Natural killer cell (primary cell): ENCODE data around the gene GPLD1. TPM values are rescaled to one million over a fixed set of nuclear protein-coding genes. Genes with fewer than 3 reads are reported as not detected.

ENCODE experiments used
- ATAC-seq, 3 donors: fragments of 150-1000 bp in 2 of 3; fragments of 200-7000 bp in 1 of 3; cut with Tn5 transposase; 1 replicate in 1 of 3; 2 replicates in 2 of 3; pipeline ENCODE4 v1.10.0; 2021; ENCODE audit warnings: mild to moderate bottlenecking in 2 of 3, moderate library complexity in 2 of 3
- DNase-seq, 2 donors: peaks; one replicate each; pipeline versions ENCODE4 v3.0.0 to v3.0.0-alpha.2; 2013 to 2021; ENCODE audit warnings: mixed read lengths in 1 of 2
- H3K27ac ChIP-seq: one replicate; pipeline ENCODE4 v1.5.1; 2013; ENCODE audit warnings: mild to moderate bottlenecking, low read length
- H3K27me3 ChIP-seq: one replicate; pipeline ENCODE4 v1.6.1; 2013; ENCODE audit warnings: low read length; ENCODE audit not compliant: control insufficient read depth, insufficient read depth
- H3K36me3 ChIP-seq: one replicate; pipeline ENCODE4 v1.6.1; 2013; ENCODE audit warnings: low read length; ENCODE audit not compliant: control insufficient read depth, insufficient read depth
- H3K4me1 ChIP-seq: one replicate; pipeline ENCODE4 v1.6.1; 2013; ENCODE audit warnings: low read length; ENCODE audit not compliant: control insufficient read depth, insufficient read depth
- H3K4me3 ChIP-seq: one replicate; pipeline ENCODE4 v1.5.1; 2013; ENCODE audit warnings: low read length
- H3K9me3 ChIP-seq: one replicate; pipeline ENCODE4 v1.6.1; 2013; ENCODE audit warnings: low read length; ENCODE audit not compliant: control insufficient read depth, insufficient read depth
- H3K27ac Mint-ChIP-seq, 2 donors: one replicate each; pipeline ENCODE4 v1.8.0; 2022; ENCODE audit warnings: mild to moderate bottlenecking in 2 of 2, mixed read lengths in 2 of 2, moderate library complexity in 1 of 2
- H3K27me3 Mint-ChIP-seq, 2 donors: one replicate each; pipeline ENCODE4 v1.8.0; 2022; ENCODE audit warnings: low read depth in 2 of 2, mixed read lengths in 2 of 2
- H3K36me3 Mint-ChIP-seq: one replicate; pipeline ENCODE4 v1.8.0; 2022; ENCODE audit warnings: mixed read lengths
- H3K4me1 Mint-ChIP-seq, 2 donors: one replicate each; pipeline ENCODE4 v1.8.0; 2022; ENCODE audit warnings: mixed read lengths in 2 of 2
- H3K4me3 Mint-ChIP-seq: one replicate; pipeline ENCODE4 v1.8.0; 2022; ENCODE audit warnings: mild to moderate bottlenecking, moderate library complexity, mixed read lengths
- H3K9me3 Mint-ChIP-seq, 2 donors: one replicate each; pipeline ENCODE4 v1.8.0; 2022; ENCODE audit warnings: mixed read lengths in 2 of 2
- WGBS: methylation state at CpG from one replicate; pipeline ENCODE4 v1.1.7; 2013; ENCODE audit warnings: missing lambda C conversion rate; ENCODE audit not compliant: insufficient coverage; 5-methylcytosine and 5-hydroxymethylcytosine counted together
- intact Hi-C: fragments of 100-400 bp; cut with micrococcal nuclease; formaldehyde crosslinking; loops from one replicate; pipeline ENCODE4 v1.14.2; 2022
- total RNA-seq, 4 donors: library from RNA; stranded (reverse); fragments of 120-200 nt in 1 of 4; gene quantifications; one replicate each; pipeline versions ENCODE4 v1.2.3 to v1.2.4, GENCODE V29; 2013 to 2022
- TF ChIP-seq, protein P1 (sequence below): fragments of 200-600 bp; IDR thresholded peaks from one replicate; pipeline ENCODE4 v1.8.0; 2022; ENCODE audit warnings: antibody characterized with exemption

Gene GPLD1
- total RNA-seq, 3 donors from 2014 or later (not counting 1 experiment from before 2014, with no cell fraction given), result 0.86 to 1.3 (median 0.88) TPM

DNA sequence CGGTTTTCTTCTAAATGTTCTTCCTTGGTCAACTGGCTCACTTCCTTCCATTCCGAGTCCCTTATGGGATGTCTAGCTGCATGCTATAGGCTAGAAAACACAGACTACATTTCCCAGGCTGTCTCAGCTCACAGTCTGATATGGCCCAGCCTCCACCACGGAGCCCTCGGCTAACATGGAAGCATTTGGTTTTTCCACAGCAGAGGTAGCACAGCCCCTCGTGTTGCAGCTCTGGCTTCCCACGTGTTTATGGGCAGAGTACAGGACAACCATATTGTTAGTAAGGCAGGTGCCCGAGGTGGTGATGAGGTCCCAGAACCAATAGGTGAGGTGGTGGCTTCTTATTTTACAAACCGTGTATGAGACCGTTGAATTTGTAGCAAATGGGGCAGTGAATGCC lies 8.7 kb downstream of the GPLD1 start:
- WGBS, result 92% methylated on average over 8 of the region's 9 CpGs
- H3K4me1 Mint-ChIP-seq, result no peaks in the 10 kb centered on the region
- DNase-seq (no peak), ATAC-seq (no peak)
- Histone ChIP-seq H3K27ac (no peak overlapping the region), H3K36me3 (no peaks in the 10 kb centered on the region), H3K27me3 (no peaks in the 10 kb centered on the region), H3K9me3 (no peaks in the 10 kb centered on the region), H3K4me3 (no peak overlapping the region), H3K4me1 (no peaks in the 10 kb centered on the region)
- no peaks in the 10 kb centered on the region for H3K36me3 Mint-ChIP-seq
- intact Hi-C loops, result no loop called here
- H3K27ac Mint-ChIP-seq, result no peak overlapping the region
- no peak overlapping the region for H3K4me3 Mint-ChIP-seq
- H3K27me3 Mint-ChIP-seq, result no peaks in the 10 kb centered on the region
- TF ChIP-seq, protein P1, sequence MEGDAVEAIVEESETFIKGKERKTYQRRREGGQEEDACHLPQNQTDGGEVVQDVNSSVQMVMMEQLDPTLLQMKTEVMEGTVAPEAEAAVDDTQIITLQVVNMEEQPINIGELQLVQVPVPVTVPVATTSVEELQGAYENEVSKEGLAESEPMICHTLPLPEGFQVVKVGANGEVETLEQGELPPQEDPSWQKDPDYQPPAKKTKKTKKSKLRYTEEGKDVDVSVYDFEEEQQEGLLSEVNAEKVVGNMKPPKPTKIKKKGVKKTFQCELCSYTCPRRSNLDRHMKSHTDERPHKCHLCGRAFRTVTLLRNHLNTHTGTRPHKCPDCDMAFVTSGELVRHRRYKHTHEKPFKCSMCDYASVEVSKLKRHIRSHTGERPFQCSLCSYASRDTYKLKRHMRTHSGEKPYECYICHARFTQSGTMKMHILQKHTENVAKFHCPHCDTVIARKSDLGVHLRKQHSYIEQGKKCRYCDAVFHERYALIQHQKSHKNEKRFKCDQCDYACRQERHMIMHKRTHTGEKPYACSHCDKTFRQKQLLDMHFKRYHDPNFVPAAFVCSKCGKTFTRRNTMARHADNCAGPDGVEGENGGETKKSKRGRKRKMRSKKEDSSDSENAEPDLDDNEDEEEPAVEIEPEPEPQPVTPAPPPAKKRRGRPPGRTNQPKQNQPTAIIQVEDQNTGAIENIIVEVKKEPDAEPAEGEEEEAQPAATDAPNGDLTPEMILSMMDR, result no peak
- no peaks in the 10 kb centered on the region for H3K9me3 Mint-ChIP-seq

DNA sequence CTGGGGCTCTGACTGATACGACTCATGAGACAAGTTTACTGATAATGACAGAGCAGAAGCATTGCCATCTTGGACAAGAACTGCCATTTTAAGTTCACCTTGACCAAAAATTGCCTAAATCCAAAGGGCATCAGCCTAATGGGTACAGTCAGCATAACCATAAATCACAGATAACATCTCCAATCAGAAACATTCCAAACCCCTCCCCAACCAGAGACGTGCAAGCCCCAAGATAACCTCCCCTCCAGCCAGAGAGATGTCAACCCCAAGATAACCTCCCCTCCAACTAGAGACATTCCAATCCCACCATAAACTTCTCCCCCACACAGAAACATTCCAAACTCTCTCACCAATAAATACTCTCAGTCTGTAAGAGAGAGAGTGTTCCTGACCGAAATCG lies 10.5 kb downstream of the GPLD1 start:
- H3K27ac Mint-ChIP-seq, result no peak overlapping the region
- no peaks in the 10 kb centered on the region for H3K9me3 Mint-ChIP-seq
- ATAC-seq, result no peak
- Histone ChIP-seq H3K4me3 (no peak overlapping the region), H3K27me3 (no peaks in the 10 kb centered on the region), H3K9me3 (no peaks in the 10 kb centered on the region), H3K4me1 (no peaks in the 10 kb centered on the region), H3K36me3 (no peaks in the 10 kb centered on the region), H3K27ac (no peak overlapping the region)
- H3K4me1 Mint-ChIP-seq, result no peaks in the 10 kb centered on the region
- 70% methylated on average over 4 of the region's 4 CpGs for WGBS
- DNase-seq, result no peak
- H3K36me3 Mint-ChIP-seq, result no peaks in the 10 kb centered on the region
- intact Hi-C loops, result no loop called here
- H3K27me3 Mint-ChIP-seq, result no peaks in the 10 kb centered on the region
- TF ChIP-seq, protein P1, result no peak
- H3K4me3 Mint-ChIP-seq, result no peak overlapping the region

DNA sequence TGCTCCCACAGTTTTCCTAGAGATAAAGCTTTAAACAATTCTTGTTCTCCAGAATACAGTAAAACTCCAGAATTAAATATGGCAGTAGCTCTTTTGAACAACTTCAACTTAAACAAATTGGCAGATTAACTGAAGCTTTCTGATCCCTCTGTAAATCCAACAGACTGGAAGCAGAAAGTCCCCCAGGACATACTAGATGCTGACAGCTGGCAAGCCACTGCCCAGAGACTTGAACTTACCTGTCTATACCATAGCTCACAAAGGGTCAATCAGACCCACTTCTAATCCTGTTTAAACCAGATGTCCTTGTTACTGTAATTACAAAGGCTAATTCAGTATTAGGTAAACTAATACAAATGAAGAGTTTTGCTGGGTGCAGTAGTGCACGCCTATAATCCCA lies 12.3 kb downstream of the GPLD1 start:
- H3K36me3 Mint-ChIP-seq, result no peaks in the 10 kb centered on the region
- intact Hi-C loops, result no loop called here
- no peaks in the 10 kb centered on the region for H3K9me3 Mint-ChIP-seq
- ATAC-seq (no peak), DNase-seq (no peak)
- no peaks in the 10 kb centered on the region for H3K4me1 ChIP-seq
- H3K27ac ChIP-seq, result no peak overlapping the region
- H3K27me3 ChIP-seq, result no peaks in the 10 kb centered on the region
- no peak overlapping the region for H3K27ac Mint-ChIP-seq
- whole genome bisulfite sequencing, result 89% methylated on average over 1 of the region's 1 CpG
- H3K4me3 ChIP-seq, result no peak overlapping the region
- no peak overlapping the region for H3K4me3 Mint-ChIP-seq
- no peaks in the 10 kb centered on the region for H3K4me1 Mint-ChIP-seq
- no peaks in the 10 kb centered on the region for H3K36me3 ChIP-seq
- H3K27me3 Mint-ChIP-seq, result no peaks in the 10 kb centered on the region
- TF ChIP-seq, protein P1, result no peak
- H3K9me3 ChIP-seq, result no peaks in the 10 kb centered on the region

DNA sequence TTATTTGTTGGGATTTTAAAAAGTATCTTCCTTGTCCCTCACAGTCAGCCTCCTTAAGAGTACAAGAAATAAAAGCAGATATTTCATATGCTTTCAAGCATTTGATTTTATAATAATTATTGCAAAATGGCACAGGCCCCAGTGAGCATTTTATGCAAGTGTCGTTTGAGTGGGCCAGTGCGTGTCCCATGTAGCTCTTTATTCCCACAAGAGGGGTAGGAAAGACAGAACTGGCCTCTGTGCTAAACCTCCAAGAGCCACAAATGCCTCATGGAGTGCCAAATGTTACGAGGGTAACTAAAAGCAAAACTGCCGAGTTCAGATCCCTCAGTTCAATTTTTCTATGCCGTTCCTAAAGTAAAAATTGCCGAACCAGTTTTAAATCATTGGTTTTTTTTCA lies 12.7 kb downstream of the GPLD1 start:
- Histone ChIP-seq H3K27ac (no peak overlapping the region), H3K36me3 (no peaks in the 10 kb centered on the region), H3K27me3 (no peaks in the 10 kb centered on the region), H3K9me3 (no peaks in the 10 kb centered on the region), H3K4me3 (no peak overlapping the region), H3K4me1 (no peaks in the 10 kb centered on the region)
- Mint-ChIP-seq H3K9me3 (no peaks in the 10 kb centered on the region), H3K27me3 (no peaks in the 10 kb centered on the region), H3K36me3 (no peaks in the 10 kb centered on the region), H3K4me3 (no peak overlapping the region), H3K27ac (no peak overlapping the region), H3K4me1 (no peaks in the 10 kb centered on the region)
- TF ChIP-seq, protein P1, result no peak
- DNase-seq (no peak), ATAC-seq (no peak)
- WGBS, result 97% methylated on average over 6 of the region's 6 CpGs
- intact Hi-C loops, result no loop called here
